Caco-2 (cell line): ENCODE results near the gene TBX21. TPM values are rescaled to one million over a fixed set of nuclear protein-coding genes. Genes with fewer than 3 reads are reported as not detected.
"Not testable (repeated sequence)": the region's sequence is repeated elsewhere in the genome, so short reads cannot be mapped to it uniquely, and the experiment has no call there.

ENCODE experiments used
- BruUV-seq: library from RNA; stranded (reverse); fragments of 400-500 nt; replicated peaks from 2 replicates; lab custom pipeline; 2021; lab: Mats Ljungman, UMichigan
- CTCF ChIA-PET: fragments of 300-600 bp; sonication (Branson Sonifier 250); formaldehyde crosslinking; loops from one replicate; lab custom pipeline; 2022; ENCODE audit warnings: antibody characterized with exemption; lab: Charles Lee
- POLR2A ChIA-PET: fragments of 300-600 bp; sonication (Branson Sonifier 250); formaldehyde crosslinking; loops from one replicate; lab custom pipeline; 2022; ENCODE audit warnings: antibody characterized with exemption; lab: Charles Lee
- DNase-seq, 2 experiments: peaks; one replicate each; pipeline versions ENCODE4 v3.0.0 to v3.0.0-alpha.2; 2020 to 2022
- H3K27me3 ChIP-seq: replicated peaks from 2 replicates; pipeline ENCODE4 v1.6.0; 2011; ENCODE audit warnings: low read length; ENCODE audit not compliant: control insufficient read depth, insufficient read depth
- H3K36me3 ChIP-seq: 2 replicates; pipeline ENCODE4 v1.5.1; 2011; ENCODE audit warnings: low read length; ENCODE audit not compliant: control insufficient read depth, insufficient read depth
- H3K4me1 ChIP-seq: fragments of 250-450 bp; sonication (Bioruptor Pico); 2 replicates; pipeline ENCODE4 v1.5.1; 2020; ENCODE audit warnings: mild to moderate bottlenecking
- H3K4me3 ChIP-seq: 2 replicates; pipeline ENCODE4 v1.5.1; 2011; ENCODE audit warnings: low read depth, mild to moderate bottlenecking, control low read depth, low read length
- H3K9me3 ChIP-seq: fragments of 250-450 bp; sonication (Bioruptor Pico); 2 replicates; pipeline ENCODE4 v1.5.1; 2020; ENCODE audit warnings: mild to moderate bottlenecking, moderate library complexity
- H3K27ac Mint-ChIP-seq: one replicate; pipeline ENCODE4 v1.8.0; 2022; ENCODE audit warnings: mixed read lengths; ENCODE audit not compliant: unreplicated experiment
- H3K27me3 Mint-ChIP-seq: one replicate; pipeline ENCODE4 v1.8.0; 2022; ENCODE audit warnings: mixed read lengths; ENCODE audit not compliant: insufficient read depth, unreplicated experiment
- H3K36me3 Mint-ChIP-seq: one replicate; pipeline ENCODE4 v1.8.0; 2022; ENCODE audit warnings: mild to moderate bottlenecking, mixed read lengths; ENCODE audit not compliant: insufficient read depth, unreplicated experiment
- H3K4me1 Mint-ChIP-seq: one replicate; pipeline ENCODE4 v1.8.0; 2022; ENCODE audit warnings: low read depth, mixed read lengths; ENCODE audit not compliant: unreplicated experiment
- H3K4me3 Mint-ChIP-seq: one replicate; pipeline ENCODE4 v1.8.0; 2022; ENCODE audit warnings: mild to moderate bottlenecking, moderate library complexity, mixed read lengths; ENCODE audit not compliant: unreplicated experiment
- H3K9me3 Mint-ChIP-seq: one replicate; pipeline ENCODE4 v1.8.0; 2022; ENCODE audit warnings: mixed read lengths; ENCODE audit not compliant: unreplicated experiment
- intact Hi-C: fragments of 100-400 bp; cut with micrococcal nuclease; formaldehyde crosslinking; loops from one replicate; pipeline ENCODE4 v1.10.0; 2022; ENCODE audit not compliant: unreplicated experiment
- total RNA-seq: library from RNA; stranded (reverse); gene quantifications from 2 replicates; pipeline ENCODE4 v1.2.3, GENCODE V29; 2022
- TF ChIP-seq, protein P1 (sequence below), 2 experiments: fragments of 200-600 bp in 1 of 2; IDR thresholded peaks; 1 replicate in 1 of 2; 2 replicates in 1 of 2; pipeline versions ENCODE4 v1.5.1 to v1.8.0; 2011 to 2022; ENCODE audit warnings: antibody characterized with exemption in 1 of 2, control low read depth in 1 of 2, inconsistent platforms in 1 of 2, low read depth in 1 of 2, low read length in 1 of 2, mild to moderate bottlenecking in 1 of 2, moderate library complexity in 1 of 2; ENCODE audit not compliant: insufficient read depth in 1 of 2, severe bottlenecking in 1 of 2, unreplicated experiment in 1 of 2

The TBX21 gene
- total RNA-seq, 1 experiment from 2014 or later: not detected

DNA sequence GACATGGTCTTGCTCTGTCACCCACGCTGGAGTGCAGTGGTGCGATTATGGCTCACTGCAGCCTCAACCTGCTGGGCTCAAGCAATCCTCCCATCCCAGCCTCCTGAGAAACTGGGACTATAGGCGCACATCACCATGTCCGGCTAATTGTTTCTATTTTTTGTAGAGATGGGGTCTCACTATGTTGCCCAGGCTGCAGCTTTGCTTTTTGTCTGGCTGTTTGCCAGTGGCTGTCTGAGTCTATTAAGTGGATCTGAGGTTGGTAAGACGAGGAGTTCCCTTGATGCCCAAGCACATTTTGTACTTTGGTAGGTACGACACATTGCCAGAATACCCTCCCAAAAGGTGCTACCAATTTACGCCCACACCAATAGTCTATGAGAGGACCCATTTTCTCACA lies 5.1 kb downstream of the TBX21 start:
- H3K27ac Mint-ChIP-seq: no peak overlapping the region
- no peaks in the 10 kb centered on the region for H3K4me1 Mint-ChIP-seq
- no TSS peak for BruUV-seq
- Histone ChIP-seq H3K4me1 (peaks cover 8% of the 10 kb centered on the region), H3K27me3 (peaks cover 13% of the 10 kb centered on the region), H3K4me3 (no peak overlapping the region), H3K9me3 (0 out of 2 replicates have a peak, but pooled peaks cover 2% of the 10 kb centered on the region), H3K36me3 (no peaks in the 10 kb centered on the region)
- DNase-seq: no peak
- no peaks in the 10 kb centered on the region for H3K36me3 Mint-ChIP-seq
- H3K9me3 Mint-ChIP-seq: no peaks in the 10 kb centered on the region
- TF ChIP-seq, protein P1, sequence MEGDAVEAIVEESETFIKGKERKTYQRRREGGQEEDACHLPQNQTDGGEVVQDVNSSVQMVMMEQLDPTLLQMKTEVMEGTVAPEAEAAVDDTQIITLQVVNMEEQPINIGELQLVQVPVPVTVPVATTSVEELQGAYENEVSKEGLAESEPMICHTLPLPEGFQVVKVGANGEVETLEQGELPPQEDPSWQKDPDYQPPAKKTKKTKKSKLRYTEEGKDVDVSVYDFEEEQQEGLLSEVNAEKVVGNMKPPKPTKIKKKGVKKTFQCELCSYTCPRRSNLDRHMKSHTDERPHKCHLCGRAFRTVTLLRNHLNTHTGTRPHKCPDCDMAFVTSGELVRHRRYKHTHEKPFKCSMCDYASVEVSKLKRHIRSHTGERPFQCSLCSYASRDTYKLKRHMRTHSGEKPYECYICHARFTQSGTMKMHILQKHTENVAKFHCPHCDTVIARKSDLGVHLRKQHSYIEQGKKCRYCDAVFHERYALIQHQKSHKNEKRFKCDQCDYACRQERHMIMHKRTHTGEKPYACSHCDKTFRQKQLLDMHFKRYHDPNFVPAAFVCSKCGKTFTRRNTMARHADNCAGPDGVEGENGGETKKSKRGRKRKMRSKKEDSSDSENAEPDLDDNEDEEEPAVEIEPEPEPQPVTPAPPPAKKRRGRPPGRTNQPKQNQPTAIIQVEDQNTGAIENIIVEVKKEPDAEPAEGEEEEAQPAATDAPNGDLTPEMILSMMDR (IDR thresholded peaks at IDR 0.05; ENCODE audit: insufficient read depth in 1 of 2, low read depth in 1 of 2, low read length in 1 of 2, severe bottlenecking in 1 of 2, unreplicated experiment in 1 of 2): no peak
- ChIA-PET CTCF (interaction anchor here (0.7 kb wide), 1 partner anchor 89 kb away, joined by 3 read pairs; no protein-coding TSS in a partner anchor), POLR2A (no interaction called here)
- H3K27me3 Mint-ChIP-seq: peaks cover 31% of the 10 kb centered on the region
- H3K4me3 Mint-ChIP-seq: no peak overlapping the region
- intact Hi-C loops: no loop called here

DNA sequence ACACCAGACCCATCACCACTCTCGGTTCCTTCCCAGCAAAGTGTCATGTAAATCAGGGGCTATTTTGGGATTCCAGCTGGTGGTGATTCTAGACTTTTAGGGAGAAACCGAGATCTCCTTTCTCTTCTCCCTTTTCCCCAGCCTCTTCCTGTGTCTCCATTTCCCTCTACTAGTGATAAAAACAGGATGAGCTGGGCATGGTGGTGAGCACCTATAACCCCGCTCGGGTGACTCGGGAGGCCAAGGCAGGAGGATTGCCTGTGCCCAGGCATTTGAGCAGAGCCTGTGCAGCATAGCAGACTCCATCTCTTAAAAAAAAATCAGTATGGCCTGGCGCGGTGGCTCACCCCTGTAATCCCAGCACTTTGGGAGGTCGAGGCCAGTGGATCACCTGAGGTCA lies 6.1 kb downstream of the TBX21 start:
- intact Hi-C loops: no loop called here
- Mint-ChIP-seq H3K9me3 (no peaks in the 10 kb centered on the region), H3K36me3 (no peaks in the 10 kb centered on the region), H3K27ac (no peak overlapping the region), H3K4me1 (no peaks in the 10 kb centered on the region), H3K27me3 (peaks cover 31% of the 10 kb centered on the region), H3K4me3 (no peak overlapping the region)
- Histone ChIP-seq H3K36me3 (no peaks in the 10 kb centered on the region), H3K9me3 (0 out of 2 replicates have a peak, but pooled peaks cover 2% of the 10 kb centered on the region), H3K4me1 (no peaks in the 10 kb centered on the region), H3K4me3 (no peak overlapping the region), H3K27me3 (peaks cover 8% of the 10 kb centered on the region)
- TF ChIP-seq, protein P1 (IDR thresholded peaks at IDR 0.05; ENCODE audit: insufficient read depth in 1 of 2, low read depth in 1 of 2, low read length in 1 of 2, severe bottlenecking in 1 of 2, unreplicated experiment in 1 of 2): no peak
- no TSS peak for BruUV-seq
- CTCF ChIA-PET: no interaction called here
- POLR2A ChIA-PET: no interaction called here
- DNase-seq: peak in 1 of 2 experiments; percentile 26

DNA sequence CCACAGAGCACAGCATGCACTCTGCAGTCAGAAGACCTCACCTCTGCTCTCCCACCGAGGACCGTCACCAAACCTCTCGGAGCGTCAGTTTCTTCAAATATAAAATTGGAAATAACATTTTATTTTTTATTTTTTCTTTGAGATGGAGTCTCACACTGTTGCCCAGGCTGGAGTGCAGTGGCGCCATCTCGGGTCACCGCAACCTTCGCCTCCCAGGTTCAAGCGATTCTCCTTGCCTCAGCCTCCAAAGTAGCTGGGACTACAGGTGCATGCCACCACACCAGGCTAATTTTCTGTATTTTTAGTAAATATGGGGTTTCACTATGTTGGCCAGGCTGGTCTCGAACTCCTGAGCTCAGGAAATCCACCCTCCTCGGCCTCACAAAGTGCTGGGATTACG lies 6.9 kb downstream of the TBX21 start:
- H3K27ac Mint-ChIP-seq, POLR2A ChIA-PET, H3K36me3 Mint-ChIP-seq, H3K36me3 ChIP-seq, H3K4me3 Mint-ChIP-seq, H3K9me3 Mint-ChIP-seq, intact Hi-C loops, H3K4me3 ChIP-seq, H3K9me3 ChIP-seq, H3K4me1 ChIP-seq, BruUV-seq, H3K27me3 ChIP-seq, H3K4me1 Mint-ChIP-seq: not testable (repeated sequence)
- CTCF ChIA-PET: interaction anchor here (0.8 kb wide), 1 partner anchor 35 kb away, joined by 3 read pairs; no protein-coding TSS in a partner anchor
- H3K27me3 Mint-ChIP-seq: peaks cover 30% of the 10 kb centered on the region
- DNase-seq: peak in 1 of 2 experiments; percentile 21
